Coronary artery (tissue), 2 donors: ENCODE data around the gene ZNF580.

Source experiments
- DNase-seq: peaks from one replicate; pipeline ENCODE4 v3.0.0-alpha.2; 2017; ENCODE audit warnings: low spot score
- H3K27ac ChIP-seq, 2 donors: fragments of 200-600 bp; sonication (generic); one replicate each; pipeline ENCODE4 v1.5.1; 2016 to 2019
- H3K4me3 ChIP-seq: fragments of 200-600 bp; sonication (generic); 2 replicates; pipeline ENCODE4 v1.5.1; 2016; ENCODE audit warnings: mild to moderate bottlenecking, moderate library complexity
- CTCF ChIP-seq: fragments of 200-600 bp; sonication (generic); IDR thresholded peaks from one replicate; pipeline ENCODE4 v1.5.1; 2019; ENCODE audit warnings: antibody characterized with exemption

Gene ZNF580

GRCh38 chr19:55689411-55690108 lies 48.8 kb downstream of the ZNF580 start:
- no peak for TF ChIP-seq CTCF
- Histone ChIP-seq H3K4me3 (no peak overlapping the region), H3K27ac (no peak overlapping the region)
- DNase-seq: no peak

- DNase-seq: no peak
- Histone ChIP-seq H3K4me3 (no peak overlapping the region), H3K27ac (no peak overlapping the region)
- no peak for TF ChIP-seq CTCF
Measured at GRCh38 chr19:55690109-55690768, 49.4 kb downstream of the ZNF580 start.

GRCh38 chr19:55690769-55691545 lies 50.2 kb downstream of the ZNF580 start:
- no peak overlapping the region for H3K27ac ChIP-seq
- no peak overlapping the region for H3K4me3 ChIP-seq
- no peak for TF ChIP-seq CTCF
- DNase-seq: no peak

GRCh38 chr19:55691561-55692481 lies 51.0 kb downstream of the ZNF580 start:
- no peak for DNase-seq
- no peak for TF ChIP-seq CTCF

GRCh38 chr19:55692681-55693081 lies 51.9 kb downstream of the ZNF580 start:
- Histone ChIP-seq H3K4me3 (no peak overlapping the region), H3K27ac (no peak overlapping the region)
- no peak for DNase-seq
- no peak for TF ChIP-seq CTCF

More at GRCh38 chr19:55691561-55692481, 51.0 kb downstream of the ZNF580 start:
- Histone ChIP-seq H3K27ac (no peak overlapping the region), H3K4me3 (no peak overlapping the region)
